HG03039 (cell line): ENCODE data around the gene KCNH1.
A peak's percentile ranks its signal among the peaks of the same experiment; 100 is the strongest.

Source experiments
- ATAC-seq: cut with Tn5 transposase; IDR thresholded peaks from one replicate; pipeline ENCODE4 v1.9.1; 2021; ENCODE audit warnings: mild to moderate bottlenecking, moderate library complexity; ENCODE audit not compliant: unreplicated experiment

The KCNH1 gene

GRCh38 chr1:210695026-210695425, 438.9 kb downstream of the KCNH1 start:
- ATAC-seq: no peak

- ATAC-seq: no peak
These were observed 441.2 kb downstream of the KCNH1 start for GRCh38 chr1:210692796-210693195.

DNA sequence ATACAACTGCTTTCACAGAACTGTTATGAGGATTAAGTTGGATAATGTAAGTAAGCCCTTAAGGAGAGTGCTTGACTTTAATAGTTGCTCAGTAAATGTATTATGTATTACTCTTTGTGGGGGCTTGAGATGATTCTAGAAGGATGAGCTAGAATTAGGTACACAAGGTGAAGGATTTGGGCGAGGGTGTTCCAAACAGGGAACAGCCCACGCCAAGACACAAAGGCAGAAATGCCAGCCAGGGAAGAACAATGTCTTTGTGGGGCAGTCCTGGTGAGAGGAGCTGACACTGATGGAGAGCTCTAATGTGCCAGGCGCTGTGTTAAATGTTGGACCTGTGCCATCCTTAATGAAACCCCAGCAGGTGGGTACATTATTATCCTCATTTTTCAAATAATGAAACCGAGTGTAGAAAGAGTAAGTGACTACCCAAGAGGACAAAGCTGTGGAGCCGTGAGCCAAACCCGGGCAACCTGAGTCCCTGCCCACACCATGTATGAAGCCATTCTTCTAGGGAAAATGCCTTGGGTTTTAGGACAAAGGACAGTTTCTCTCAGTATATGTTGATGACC, 442.8 kb downstream of the KCNH1 start:
- no peak for ATAC-seq

- no peak for ATAC-seq
These were observed 443.7 kb downstream of the KCNH1 start for GRCh38 chr1:210690236-210690635.

GRCh38 chr1:210689826-210690225, 444.1 kb downstream of the KCNH1 start:
- ATAC-seq: no peak

DNA sequence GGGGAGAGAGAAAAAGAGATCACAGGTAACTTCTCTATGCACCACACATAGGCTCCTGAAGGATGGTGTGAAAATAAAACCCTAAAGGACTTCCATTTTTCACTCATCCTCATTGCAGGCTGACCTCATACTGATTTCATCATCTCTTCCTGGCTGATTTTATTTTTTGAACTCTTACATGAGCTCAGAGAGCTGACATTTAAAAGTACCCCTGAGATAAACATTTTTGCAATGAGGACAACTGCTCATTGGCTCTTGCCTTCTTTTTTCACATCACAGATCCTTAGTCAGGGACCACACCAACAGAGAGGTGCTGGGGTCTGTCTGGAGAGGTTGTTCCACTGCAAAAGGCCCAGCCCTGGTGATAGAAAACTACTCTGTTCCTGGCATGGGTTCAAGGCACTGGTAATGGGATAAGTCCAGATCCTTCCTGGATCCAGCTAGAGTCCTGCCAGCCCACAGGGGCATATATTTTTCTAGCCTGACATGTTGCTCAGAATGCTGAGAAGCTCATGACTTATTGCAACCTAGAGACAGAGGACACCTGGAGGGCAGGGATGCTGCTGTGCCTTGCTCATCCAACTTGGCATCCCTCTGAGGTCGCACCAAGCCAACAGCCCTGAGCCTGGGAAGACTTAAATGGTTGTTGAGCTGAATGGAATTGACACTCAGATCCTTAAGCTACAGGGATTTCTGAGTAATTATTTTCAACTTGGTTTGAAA, 445.3 kb downstream of the KCNH1 start:
- no peak for ATAC-seq

GRCh38 chr1:210687582-210688279, 446.2 kb downstream of the KCNH1 start:
- no peak for ATAC-seq

DNA sequence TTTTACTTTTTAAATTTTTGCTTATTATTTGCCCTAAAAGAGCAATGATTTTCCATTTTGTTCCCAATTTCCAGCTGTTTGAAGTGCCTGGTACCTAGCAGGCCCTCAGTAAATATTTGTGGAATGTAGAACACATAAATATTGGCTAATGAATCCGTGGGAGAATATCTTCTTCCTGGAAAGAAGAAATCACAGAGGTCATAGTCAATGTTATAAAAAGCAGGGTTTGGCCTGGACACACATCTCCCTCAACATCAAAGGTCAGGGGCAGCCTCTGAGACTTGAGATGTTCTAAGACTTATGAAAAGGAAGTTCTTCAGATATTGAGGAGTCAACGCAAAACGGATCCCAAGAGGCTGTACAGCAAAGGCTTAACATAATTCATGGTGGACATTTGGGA, 447.1 kb downstream of the KCNH1 start:
- no peak for ATAC-seq

DNA sequence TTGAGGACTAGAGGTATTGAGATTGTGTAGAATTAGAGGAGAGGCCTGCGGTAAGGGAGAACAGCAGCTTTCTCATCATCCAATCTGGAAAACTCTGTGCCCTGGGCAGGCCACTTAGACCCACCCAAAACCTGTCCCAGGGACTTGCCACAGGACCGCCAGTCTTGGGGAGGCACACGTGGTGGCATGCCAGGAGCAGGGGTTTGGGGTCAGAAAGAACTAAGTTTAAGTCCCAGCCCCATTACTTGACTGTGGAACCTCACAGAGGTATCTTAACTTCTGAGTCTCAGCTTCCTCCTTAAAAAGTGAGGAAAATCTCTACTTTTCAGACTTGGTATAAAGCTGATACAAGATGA, 448.7 kb downstream of the KCNH1 start:
- no peak for ATAC-seq

DNA sequence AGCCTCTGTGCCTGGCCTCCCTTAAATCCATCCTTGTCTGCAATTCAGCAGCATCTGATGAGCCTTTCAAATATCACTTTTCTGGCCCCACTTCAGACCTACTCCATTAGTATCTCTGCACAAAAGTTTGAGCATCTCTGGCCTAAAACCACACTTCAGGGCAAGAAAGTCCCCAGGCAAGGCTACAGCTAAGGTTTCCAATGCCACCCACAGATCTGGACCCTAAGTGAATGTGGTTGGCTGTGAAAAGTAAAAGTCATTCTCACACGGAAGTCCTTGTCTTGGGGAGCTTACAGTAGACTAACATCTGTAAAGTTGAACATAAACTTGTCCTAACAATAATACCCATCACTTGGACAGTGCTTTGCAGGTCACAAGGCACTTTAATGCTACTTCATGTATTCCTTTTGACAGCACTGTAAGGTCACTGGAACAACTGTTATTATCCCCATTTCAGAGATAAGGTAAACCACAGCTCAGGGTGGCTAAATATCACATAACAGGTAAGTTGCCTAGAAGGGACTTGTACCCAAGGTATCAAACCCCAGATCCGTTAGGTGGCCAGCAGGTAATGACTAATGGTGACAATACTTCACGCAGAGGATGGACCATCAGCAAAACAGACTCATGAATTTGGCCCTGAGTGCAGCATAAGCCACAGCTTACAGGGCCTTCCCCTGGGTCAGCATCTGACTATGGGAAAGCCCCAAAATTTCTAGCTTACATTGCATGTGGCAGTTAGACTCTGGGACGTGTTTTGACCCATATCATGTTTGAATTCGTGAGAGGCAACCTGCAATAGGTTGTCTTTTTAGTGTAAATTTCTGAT, 449.3 kb downstream of the KCNH1 start:
- ATAC-seq: peak; percentile 88

DNA sequence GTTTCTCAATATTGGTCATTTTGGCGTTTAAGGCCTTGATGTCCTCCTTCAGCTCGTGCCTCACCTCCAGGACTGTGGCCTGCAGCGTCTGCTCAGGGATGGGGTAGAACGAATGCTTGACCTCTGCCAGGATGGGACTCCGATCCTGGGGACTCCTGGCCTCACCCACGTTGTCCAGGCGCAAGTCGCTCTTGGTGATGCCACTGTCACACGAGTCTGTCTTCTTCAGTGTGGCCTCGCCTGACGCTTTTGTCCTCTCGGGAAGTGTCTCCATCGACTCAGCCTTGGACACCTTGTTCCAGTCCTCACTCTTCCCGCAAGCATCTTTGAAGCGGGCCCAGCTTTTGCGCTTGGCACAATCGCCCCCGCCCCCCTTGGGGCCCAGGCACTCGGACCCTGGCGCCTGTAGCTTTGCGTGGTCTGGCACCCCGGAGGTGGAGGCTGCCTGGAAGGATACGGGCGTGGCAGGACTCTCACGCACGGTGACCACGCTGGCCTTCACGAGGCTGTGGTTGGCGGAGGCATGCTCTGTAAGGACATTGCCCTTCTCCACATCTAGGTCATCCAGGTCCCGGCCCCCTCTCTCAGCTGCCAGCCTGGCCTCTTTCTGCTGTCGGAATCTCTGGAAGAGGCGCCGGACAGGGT, 450.4 kb downstream of the KCNH1 start:
- ATAC-seq: no peak

- ATAC-seq: no peak
These were observed 452.8 kb downstream of the KCNH1 start for GRCh38 chr1:210681158-210681557.

GRCh38 chr1:210678306-210678705, 455.6 kb downstream of the KCNH1 start:
- ATAC-seq: no peak

DNA sequence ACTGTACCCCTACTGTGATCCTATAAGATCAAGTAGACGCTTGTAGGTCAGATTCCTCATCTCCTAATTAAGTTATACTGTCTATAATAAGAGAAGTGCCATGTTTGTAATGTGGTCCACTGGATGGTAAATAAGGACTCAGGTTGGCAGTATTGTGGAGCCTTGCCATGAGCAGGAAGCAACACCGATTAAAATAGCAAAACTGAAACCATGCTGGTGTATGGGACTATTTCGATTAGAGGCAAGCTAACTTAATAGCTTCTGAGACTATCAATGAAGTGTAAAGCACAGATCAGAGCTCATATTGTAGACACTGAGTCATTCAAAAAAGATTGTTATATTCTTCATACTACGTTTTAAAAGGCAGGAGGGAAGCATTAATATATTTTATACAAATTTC, 456.4 kb downstream of the KCNH1 start:
- no peak for ATAC-seq

DNA sequence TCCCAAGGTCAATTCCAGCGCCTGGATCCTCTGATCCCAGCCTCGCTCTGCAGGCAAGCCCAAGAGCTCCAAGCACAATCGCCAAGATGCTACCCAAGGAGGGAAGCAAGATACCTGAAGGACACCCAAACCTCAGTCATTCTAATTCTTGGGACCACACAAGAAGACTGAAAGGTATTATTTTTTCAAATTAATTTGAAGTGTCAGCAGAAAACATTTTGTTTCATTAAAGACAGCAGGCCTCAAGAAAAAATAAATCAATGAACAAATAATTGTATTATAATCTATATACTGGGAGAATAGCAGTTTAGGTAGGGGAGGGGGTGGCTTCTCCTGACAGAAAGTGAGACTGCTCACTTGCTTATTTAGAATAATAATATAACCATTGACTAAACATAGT, 457.4 kb downstream of the KCNH1 start:
- no peak for ATAC-seq

DNA sequence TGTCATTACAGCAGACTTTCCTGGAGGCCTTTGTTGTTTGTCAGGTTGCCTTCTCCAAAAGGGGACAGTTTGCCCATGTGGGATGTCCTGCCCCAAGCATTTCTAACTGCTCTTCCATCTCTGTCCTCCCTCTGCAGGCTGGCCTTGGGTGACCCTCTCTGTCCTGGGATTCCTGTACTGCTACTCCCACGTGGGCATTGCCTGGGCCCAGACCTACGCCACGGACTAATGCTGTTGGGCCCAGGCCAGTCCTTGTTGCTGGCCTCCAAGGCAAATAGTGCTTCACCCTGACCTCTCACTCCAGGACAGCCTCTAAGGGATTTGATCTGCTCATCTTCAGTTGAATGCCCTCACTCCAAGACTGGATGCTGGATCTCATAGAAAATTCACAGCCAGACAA, 459.8 kb downstream of the KCNH1 start:
- no peak for ATAC-seq

GRCh38 chr1:210669951-210670350, 464.0 kb downstream of the KCNH1 start:
- no peak for ATAC-seq

- ATAC-seq: no peak
These were observed 470.0 kb downstream of the KCNH1 start for GRCh38 chr1:210663730-210664573.

DNA sequence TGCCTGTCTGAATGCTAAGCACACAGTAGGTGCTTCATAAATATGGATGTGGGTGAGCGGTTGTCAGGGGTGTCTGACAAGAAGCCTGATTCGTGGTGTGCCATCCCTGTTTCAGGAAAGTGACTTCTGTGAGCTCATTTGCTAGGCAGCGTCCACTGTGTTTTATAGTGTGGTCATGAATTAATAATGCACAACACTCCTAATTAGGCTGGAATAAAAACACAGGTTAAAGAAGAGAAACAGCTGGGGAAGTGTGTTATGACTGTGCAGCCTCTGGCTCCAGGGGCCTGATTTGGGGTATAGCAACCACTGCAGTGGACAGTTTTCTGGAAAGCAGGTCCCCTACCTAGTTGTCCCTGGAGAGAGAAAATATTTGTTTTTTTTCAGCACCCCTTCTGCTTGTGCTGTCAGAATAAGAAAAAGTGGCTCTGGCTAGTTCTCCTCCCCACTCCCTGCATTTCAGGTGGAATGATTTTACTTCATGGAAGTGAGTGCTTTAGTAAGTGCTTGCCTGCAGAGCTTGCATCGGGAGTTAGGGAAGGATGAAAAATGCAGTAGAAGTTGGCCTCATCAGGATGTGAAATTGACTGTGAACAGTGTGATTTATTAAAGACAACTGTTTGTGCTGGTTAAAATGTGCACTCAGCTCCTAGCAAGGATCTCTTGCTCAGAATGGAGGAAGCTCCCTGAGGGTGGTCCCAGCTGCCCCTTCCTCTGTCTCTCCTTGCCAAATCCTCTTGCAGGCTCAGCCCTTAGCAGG, 471.5 kb downstream of the KCNH1 start:
- no peak for ATAC-seq
